ENCODE results near the gene TRIM3. TPM values are rescaled to one million over a fixed set of nuclear protein-coding genes. Genes with fewer than 3 reads are reported as not detected.

Gene TRIM3
- total and polyA plus RNA-seq, 12 donors = 6.6 to 23.8 (median 10.4) TPM

- TF ChIP-seq CTCF (IDR thresholded peaks at IDR 0.05) (no peak), POLR2A (IDR thresholded peaks at IDR 0.05) (no peak)
- Histone ChIP-seq H3K27ac (no peak overlapping the region), H3K4me1 (replicated peaks in 1 of 2) (peaks cover 11 to 12% of the 10 kb centered on the region in 2 donors), H3K4me3 (no peak overlapping the region), H3K36me3 (replicated peaks in 1 of 2) (peaks cover 0 to 45% of the 10 kb centered on the region in 2 donors), H3K27me3 (no peaks in the 10 kb centered on the region), H3K9me3 (replicated peaks in 1 of 3) (no peaks in the 10 kb centered on the region)
- no peak for DNase-seq
- whole genome bisulfite sequencing, 4 donors = 64 to 99% (median 86%) methylated on average over 3 of the region's 3 CpGs
- intact Hi-C loops (cut with DNase I) = no loop called here
Observed at GRCh38 chr11:6485661-6486060, 11.9 kb upstream of the TRIM3 start.

DNA sequence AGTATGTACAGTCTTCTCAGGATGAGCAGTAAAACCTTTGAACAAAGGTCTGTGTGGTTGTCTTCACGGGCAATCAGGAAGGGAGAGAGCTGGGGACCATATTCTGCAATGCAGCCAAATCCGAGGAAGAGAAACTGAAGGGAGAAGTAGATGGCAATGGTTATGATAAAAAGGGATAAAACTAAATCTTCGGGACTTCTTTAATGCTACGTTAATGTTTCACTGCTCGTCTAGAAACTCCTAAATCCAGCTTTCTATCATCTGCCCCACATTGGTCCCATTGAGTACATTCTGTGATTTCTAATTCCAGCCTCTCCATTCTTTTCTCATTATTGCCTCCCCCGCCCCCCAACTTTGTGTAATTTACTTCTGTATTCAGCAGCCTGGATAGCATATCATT, 9.3 kb upstream of the TRIM3 start:
- peak overlapping the region in 1 of 5 donors; percentile 96 for H3K27ac ChIP-seq
- intact Hi-C loops (cut with DNase I) = no loop called here
- no peaks in the 10 kb centered on the region for H3K9me3 ChIP-seq (replicated peaks in 1 of 3)
- H3K36me3 ChIP-seq (replicated peaks in 1 of 2) = peaks cover 0 to 56% of the 10 kb centered on the region in 2 donors
- TF ChIP-seq POLR2A (IDR thresholded peaks at IDR 0.05) = no peak
- TF ChIP-seq CTCF (IDR thresholded peaks at IDR 0.05) = no peak
- 85 to 94% (median 87%) methylated on average over 6 of the region's 6 CpGs for WGBS, 4 donors
- DNase-seq = no peak
- no peaks in the 10 kb centered on the region for H3K27me3 ChIP-seq
- no peak overlapping the region for H3K4me3 ChIP-seq
- H3K4me1 ChIP-seq (replicated peaks in 1 of 2) = peaks cover 23 to 24% of the 10 kb centered on the region in 2 donors

GRCh38 chr11:6482441-6482840, 8.7 kb upstream of the TRIM3 start:
- 78 to 90% (median 79%) methylated on average over 4 of the region's 4 CpGs for WGBS, 4 donors
- Histone ChIP-seq H3K36me3 (replicated peaks in 1 of 2) (peaks cover 0 to 58% of the 10 kb centered on the region in 2 donors), H3K27me3 (no peaks in the 10 kb centered on the region), H3K9me3 (replicated peaks in 1 of 3) (no peaks in the 10 kb centered on the region), H3K4me3 (peak overlapping the region in 1 of 4 donors; percentile 74), H3K4me1 (replicated peaks in 1 of 2) (peaks cover 23 to 24% of the 10 kb centered on the region in 2 donors), H3K27ac (peak overlapping the region in 2 of 5 donors; percentile 92 to 96)
- intact Hi-C loops (cut with DNase I) = no loop called here
- TF ChIP-seq POLR2A (IDR thresholded peaks at IDR 0.05) (no peak), CTCF (IDR thresholded peaks at IDR 0.05) (no peak)
- no peak for DNase-seq

GRCh38 chr11:6481924-6482275, 8.2 kb upstream of the TRIM3 start:
- intact Hi-C loops (cut with DNase I) = no loop called here
- peaks cover 0 to 61% of the 10 kb centered on the region in 2 donors for H3K36me3 ChIP-seq (replicated peaks in 1 of 2)
- peak in 1 of 7 donors; percentile 25 for DNase-seq
- no peaks in the 10 kb centered on the region for H3K27me3 ChIP-seq
- 3 to 7% (median 5%) methylated on average over 13 of the region's 13 CpGs for WGBS, 4 donors
- H3K4me3 ChIP-seq = peak overlapping the region; percentile 73 to 82 (median 78)
- H3K9me3 ChIP-seq (replicated peaks in 1 of 3) = no peaks in the 10 kb centered on the region
- no peak for TF ChIP-seq CTCF (IDR thresholded peaks at IDR 0.05)
- TF ChIP-seq POLR2A (IDR thresholded peaks at IDR 0.05) = no peak
- peak overlapping the region; percentile 88 to 96 (median 92) for H3K27ac ChIP-seq
- H3K4me1 ChIP-seq (replicated peaks in 1 of 2) = peaks cover 23 to 24% of the 10 kb centered on the region in 2 donors

All from adrenal gland (tissue), 12 donors.